Fibroblast of villous mesenchyme (primary cell): ENCODE results near the gene PLAC8. TPM values are rescaled to one million over a fixed set of nuclear protein-coding genes. Genes with fewer than 3 reads are reported as not detected.
"Not testable (repeated sequence)": the region's sequence is repeated elsewhere in the genome, so short reads cannot be mapped to it uniquely, and the experiment has no call there.

Source experiments
- DNase-seq: peaks from one replicate; pipeline ENCODE4 v3.0.0-alpha.2; 2010; ENCODE audit warnings: low read depth
- H3K4me3 ChIP-seq: 2 replicates; pipeline ENCODE4 v1.5.1; 2011; ENCODE audit warnings: low read depth, mild to moderate bottlenecking, low read length
- CTCF ChIP-seq: IDR thresholded peaks from 2 replicates; pipeline ENCODE4 v1.5.1; 2012; ENCODE audit warnings: low read depth, mild to moderate bottlenecking, low read length; ENCODE audit not compliant: insufficient read depth
- total RNA-seq: library from RNA; depleted of rRNA; stranded (reverse); fragments of >200 nt; gene quantifications from 2 replicates; pipeline ENCODE4 v1.2.3, GENCODE V29; 2012

PLAC8 gene
- total RNA-seq, 1 donor = 1.3 TPM

- no peak for DNase-seq
- H3K4me3 ChIP-seq = no peak overlapping the region
- no peak for TF ChIP-seq CTCF
Measured at GRCh38 chr4:83089410-83090157, 24.9 kb downstream of the PLAC8 start.

- not testable (repeated sequence) for H3K4me3 ChIP-seq, DNase-seq
Measured at GRCh38 chr4:83084956-83085355, 29.6 kb downstream of the PLAC8 start.

GRCh38 chr4:83083925-83084475 is 30.5 kb downstream of the PLAC8 start:
- no peak for TF ChIP-seq CTCF
- DNase-seq = no peak

GRCh38 chr4:83082777-83083176 is 31.8 kb downstream of the PLAC8 start:
- no peak for TF ChIP-seq CTCF
- DNase-seq = no peak
- H3K4me3 ChIP-seq = no peak overlapping the region

More at GRCh38 chr4:83083925-83084475, 30.5 kb downstream of the PLAC8 start:
- no peak overlapping the region for H3K4me3 ChIP-seq

GRCh38 chr4:83080561-83080960 is 34.0 kb downstream of the PLAC8 start:
- TF ChIP-seq CTCF = no peak
- H3K4me3 ChIP-seq = no peak overlapping the region
- DNase-seq = no peak

- H3K4me3 ChIP-seq = no peak overlapping the region
- TF ChIP-seq CTCF = no peak
- DNase-seq = peak; percentile 85
Measured at GRCh38 chr4:83075311-83076095, 39.0 kb downstream of the PLAC8 start.

GRCh38 chr4:83074783-83075182 is 39.7 kb downstream of the PLAC8 start:
- H3K4me3 ChIP-seq, DNase-seq: not testable (repeated sequence)
